Breast epithelium (tissue), 3 donors: ENCODE results near the gene PTPRK.

Experiments used
- CTCF ChIP-seq, 3 donors: fragments of 450-650 bp; IDR thresholded peaks; one replicate each; pipeline ENCODE4 v1.5.1; 2016 to 2017; ENCODE audit warnings: antibody characterized with exemption in 3 of 3, mild to moderate bottlenecking in 3 of 3, moderate library complexity in 3 of 3
- POLR2A ChIP-seq: fragments of 450-650 bp; IDR thresholded peaks from one replicate; pipeline ENCODE4 v1.6.1; 2016; ENCODE audit warnings: antibody characterized with exemption, mild to moderate bottlenecking, moderate library complexity
- POLR2AphosphoS5 ChIP-seq, 3 donors: sonication (generic); formaldehyde crosslinking; IDR thresholded peaks; one replicate each; pipeline ENCODE4 v1.6.1; 2017; ENCODE audit warnings: antibody characterized with exemption in 3 of 3

- TF ChIP-seq CTCF (IDR thresholded peaks at IDR 0.05) (no peak), POLR2AphosphoS5 (IDR thresholded peaks at IDR 0.05) (no peak), POLR2A (no peak)
Measured at GRCh38 chr6:128305228-128305627, 215.2 kb downstream of the PTPRK start.
